Fibroblast of upper back skin (primary cell): ENCODE data around the gene LCE1B.

Experiments
- DNase-seq: peaks from one replicate; pipeline ENCODE4 v3.0.0-alpha.2; 2013

Gene LCE1B

GRCh38 chr1:152811671-152812070 is at the start of gene LCE1B:
LCE1B (plus strand) TSS chr1:152811971; CDS start chr1:152812447, 476 bp downstream.
- no peak for DNase-seq

GRCh38 chr1:152768847-152769533 is 42.8 kb upstream of the LCE1B start:
- peak; percentile 12 for DNase-seq

GRCh38 chr1:152770411-152770810 is 41.4 kb upstream of the LCE1B start:
- DNase-seq: no peak

GRCh38 chr1:152774875-152775274 is 36.9 kb upstream of the LCE1B start, which contains the start of gene LCE1F:
LCE1F (plus strand) TSS chr1:152775140; CDS start chr1:152776372, 1,232 bp downstream.
- no peak for DNase-seq

- DNase-seq: no peak
These were observed 35.4 kb upstream of the LCE1B start for GRCh38 chr1:152776361-152776760.

- no peak for DNase-seq
These were observed 34.1 kb upstream of the LCE1B start for GRCh38 chr1:152777510-152778137.

GRCh38 chr1:152783095-152783494 is 28.7 kb upstream of the LCE1B start:
- no peak for DNase-seq

GRCh38 chr1:152786077-152786476 is 25.7 kb upstream of the LCE1B start, which contains the start of gene LCE1E:
LCE1E (plus strand) TSS chr1:152786257; CDS start chr1:152787300, 1,043 bp downstream.
- no peak for DNase-seq

- no peak for DNase-seq
These were observed 16.1 kb upstream of the LCE1B start for GRCh38 chr1:152795686-152796085.

- DNase-seq: no peak
These were observed 15.3 kb upstream of the LCE1B start, which contains the start of gene LCE1D for GRCh38 chr1:152796421-152796820. LCE1D (plus strand) TSS chr1:152796721; CDS start chr1:152797795, 1,074 bp downstream.

GRCh38 chr1:152801333-152801732 is 10.4 kb upstream of the LCE1B start:
- no peak for DNase-seq

- no peak for DNase-seq
These were observed 5.2 kb upstream of the LCE1B start, which contains the start of gene LCE1C for GRCh38 chr1:152806576-152806975. LCE1C (minus strand) TSS chr1:152806651; CDS start chr1:152805478, 1,173 bp downstream.

- no peak for DNase-seq
These were observed 721 bp upstream of the LCE1B start for GRCh38 chr1:152811050-152811449.

GRCh38 chr1:152817309-152817708 is 5.5 kb downstream of the LCE1B start:
- no peak for DNase-seq

GRCh38 chr1:152823294-152823693 is 11.5 kb downstream of the LCE1B start:
- DNase-seq: no peak

- no peak for DNase-seq
These were observed 13.2 kb downstream of the LCE1B start for GRCh38 chr1:152824964-152825363.

GRCh38 chr1:152827173-152827572 is 15.4 kb downstream of the LCE1B start, which contains the start of gene LCE1A:
LCE1A (plus strand) TSS chr1:152827473; CDS start chr1:152827473, 0 bp downstream.
- DNase-seq: no peak

- no peak for DNase-seq
These were observed 25.1 kb downstream of the LCE1B start for GRCh38 chr1:152836870-152837269.

GRCh38 chr1:152842556-152842955 is 30.8 kb downstream of the LCE1B start, which contains the start of gene LCE6A:
LCE6A (plus strand) TSS chr1:152842856; CDS start chr1:152843521, 665 bp downstream.
- no peak for DNase-seq

GRCh38 chr1:152855661-152856060 is 43.9 kb downstream of the LCE1B start:
- DNase-seq: no peak

GRCh38 chr1:152858062-152858461 is 46.3 kb downstream of the LCE1B start:
- DNase-seq: no peak

GRCh38 chr1:152859696-152860095 is 47.9 kb downstream of the LCE1B start, which contains the start of gene LCE7A:
LCE7A (plus strand) TSS chr1:152859996; CDS start chr1:152860698, 702 bp downstream.
- no peak for DNase-seq

- no peak for DNase-seq
These were observed 48.4 kb downstream of the LCE1B start for GRCh38 chr1:152860129-152860528.

- DNase-seq: no peak
These were observed 49.6 kb downstream of the LCE1B start for GRCh38 chr1:152861374-152861773.
